Psoas muscle (tissue), 8 donors: Measurements from ENCODE around the gene GYPC. TPM values are rescaled to one million over a fixed set of nuclear protein-coding genes. Genes with fewer than 3 reads are reported as not detected.

Experiments used
- ATAC-seq, 4 donors: fragments of 200-7000 bp; cut with Tn5 transposase; one replicate each; pipeline ENCODE4 v1.9.1; 2020; ENCODE audit warnings: moderate library complexity in 3 of 4, mild to moderate bottlenecking in 2 of 4
- DNase-seq, 2 donors: peaks; one replicate each; pipeline ENCODE4 v3.0.0-alpha.2; 2020
- H3K27ac ChIP-seq: fragments of 200-600 bp; one replicate; pipeline ENCODE4 v1.8.0; 2022
- H3K27me3 ChIP-seq, 3 donors: fragments of 200-600 bp in 1 of 3; one replicate each; pipeline versions ENCODE4 v1.6.1 to v1.8.0; 2013 to 2022; ENCODE audit warnings: low read length in 2 of 3, mild to moderate bottlenecking in 2 of 3, moderate library complexity in 1 of 3; ENCODE audit not compliant: insufficient read depth in 3 of 3
- H3K36me3 ChIP-seq, 2 donors: fragments of 200-600 bp in 1 of 2; one replicate each; pipeline versions ENCODE4 v1.6.1 to v1.8.0; 2013 to 2022; ENCODE audit warnings: low read depth in 1 of 2, mild to moderate bottlenecking in 1 of 2, moderate library complexity in 1 of 2; ENCODE audit not compliant: insufficient read depth in 1 of 2
- H3K4me1 ChIP-seq: fragments of 200-600 bp; one replicate; pipeline ENCODE4 v1.8.0; 2022
- H3K4me3 ChIP-seq: fragments of 200-600 bp; one replicate; pipeline ENCODE4 v1.8.0; 2022; ENCODE audit warnings: mild to moderate bottlenecking
- H3K9me3 ChIP-seq: fragments of 200-600 bp; one replicate; pipeline ENCODE4 v1.8.0; 2022
- WGBS, 3 donors: extraction: QIAGEN DNeasy Blood & Tissue Kit; methylation state at CpG; one replicate each; pipeline versions ENCODE4 v1.1.6 to v1.1.7; 2013; 5-methylcytosine and 5-hydroxymethylcytosine counted together
- intact Hi-C, 2 donors: fragments of 100-400 bp; cut with DNase I; formaldehyde crosslinking; loops; one replicate each; pipeline versions ENCODE4 v1.11.0 to v1.14.2; 2022
- polyA plus RNA-seq, 3 donors: library from polyadenylated mRNA; stranded (reverse); fragments of 200-250 nt; gene quantifications; one replicate each; pipeline ENCODE4 v1.2.3, GENCODE V29; 2013
- total RNA-seq, 4 donors: library from RNA; stranded (reverse); fragmentation: NEBNext Ultra II Directional in 2 of 4; extraction: Animal tissue kit (Norgen Biotek cat#: 25700) in 2 of 4; gene quantifications; one replicate each; pipeline versions ENCODE4 v1.2.1 to v1.2.4, GENCODE V29; 2021 to 2023
- TF ChIP-seq, protein P1 (sequence below): fragments of 200-600 bp; IDR thresholded peaks from one replicate; pipeline ENCODE4 v1.8.0; 2022; ENCODE audit warnings: antibody characterized with exemption
- donor health status: healthy with polysubstance abuse.
- donor health status: DM: no; HTN: no; CAD: no; lungs with moderate emphysema.
- donor health status: Bipolar disorder and iron deficiency.
- donor health status: healthy.
- donor health status: DM: yes; HTN: yes; CAD: no.
- donor health status: DM: no; HTN: no; CAD: no.
- donor health status: DM: no; HTN: no; CAD: no.
- donor health status: DM: yes; HTN: yes; CAD: no.

GYPC gene
- total and polyA plus RNA-seq, 7 donors, result 53.4 to 144 (median 92.7) TPM

DNA sequence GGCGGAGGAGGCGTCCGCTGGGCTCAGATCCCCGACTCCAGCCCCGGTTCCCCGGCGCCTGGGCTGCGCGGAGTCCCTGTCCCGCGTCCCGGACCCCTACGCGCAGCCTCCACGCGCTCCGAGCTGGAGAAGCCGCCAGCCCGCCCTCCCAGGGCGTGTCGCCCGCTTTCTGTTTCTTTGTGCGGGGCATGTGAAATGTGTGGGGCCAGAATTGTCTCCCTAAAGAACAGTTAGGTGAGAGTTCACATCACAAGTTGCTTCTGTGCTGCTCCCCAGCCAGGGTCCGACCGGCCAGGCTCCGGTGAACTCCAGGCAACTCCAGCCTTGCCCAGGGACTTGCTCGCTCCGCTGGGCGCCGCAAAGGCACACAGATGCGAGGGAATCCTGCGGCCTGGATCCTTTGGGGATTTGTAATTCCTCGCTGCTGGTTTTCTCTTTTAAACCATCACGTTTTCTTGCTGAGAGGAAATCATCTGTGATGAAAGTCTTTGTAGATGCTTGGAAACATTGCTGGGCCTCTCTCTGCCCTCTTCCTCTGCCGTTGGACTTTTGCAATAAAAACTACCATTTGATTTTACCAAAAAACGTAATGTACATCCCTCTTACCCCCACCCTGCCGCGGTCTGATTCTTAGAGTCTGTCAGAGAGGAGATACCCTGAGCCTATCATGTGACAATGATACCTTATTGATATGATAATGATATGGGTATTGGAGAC lies 631 bp downstream of the GYPC start:
- H3K27me3 ChIP-seq, result no peaks in the 10 kb centered on the region
- H3K4me1 ChIP-seq, result peaks cover 44% of the 10 kb centered on the region
- TF ChIP-seq, protein P1, sequence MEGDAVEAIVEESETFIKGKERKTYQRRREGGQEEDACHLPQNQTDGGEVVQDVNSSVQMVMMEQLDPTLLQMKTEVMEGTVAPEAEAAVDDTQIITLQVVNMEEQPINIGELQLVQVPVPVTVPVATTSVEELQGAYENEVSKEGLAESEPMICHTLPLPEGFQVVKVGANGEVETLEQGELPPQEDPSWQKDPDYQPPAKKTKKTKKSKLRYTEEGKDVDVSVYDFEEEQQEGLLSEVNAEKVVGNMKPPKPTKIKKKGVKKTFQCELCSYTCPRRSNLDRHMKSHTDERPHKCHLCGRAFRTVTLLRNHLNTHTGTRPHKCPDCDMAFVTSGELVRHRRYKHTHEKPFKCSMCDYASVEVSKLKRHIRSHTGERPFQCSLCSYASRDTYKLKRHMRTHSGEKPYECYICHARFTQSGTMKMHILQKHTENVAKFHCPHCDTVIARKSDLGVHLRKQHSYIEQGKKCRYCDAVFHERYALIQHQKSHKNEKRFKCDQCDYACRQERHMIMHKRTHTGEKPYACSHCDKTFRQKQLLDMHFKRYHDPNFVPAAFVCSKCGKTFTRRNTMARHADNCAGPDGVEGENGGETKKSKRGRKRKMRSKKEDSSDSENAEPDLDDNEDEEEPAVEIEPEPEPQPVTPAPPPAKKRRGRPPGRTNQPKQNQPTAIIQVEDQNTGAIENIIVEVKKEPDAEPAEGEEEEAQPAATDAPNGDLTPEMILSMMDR, result no peak
- H3K36me3 ChIP-seq, result no peaks in the 10 kb centered on the region
- no peaks in the 10 kb centered on the region for H3K9me3 ChIP-seq
- peak overlapping the region; percentile 97 for H3K27ac ChIP-seq
- ATAC-seq (peak; percentile 7 to 41 (median 22)), DNase-seq (peak; percentile 55 to 70)
- 1 to 2% (median 1%) methylated on average over 36 to 38 of the region's 38 CpGs for WGBS, 3 donors
- intact Hi-C loops, result loop anchor here in 1 of 2 donors (5.0 kb wide), 1 partner anchor 41 kb away; no protein-coding TSS in a partner anchor
- H3K4me3 ChIP-seq, result peak overlapping the region; percentile 85

DNA sequence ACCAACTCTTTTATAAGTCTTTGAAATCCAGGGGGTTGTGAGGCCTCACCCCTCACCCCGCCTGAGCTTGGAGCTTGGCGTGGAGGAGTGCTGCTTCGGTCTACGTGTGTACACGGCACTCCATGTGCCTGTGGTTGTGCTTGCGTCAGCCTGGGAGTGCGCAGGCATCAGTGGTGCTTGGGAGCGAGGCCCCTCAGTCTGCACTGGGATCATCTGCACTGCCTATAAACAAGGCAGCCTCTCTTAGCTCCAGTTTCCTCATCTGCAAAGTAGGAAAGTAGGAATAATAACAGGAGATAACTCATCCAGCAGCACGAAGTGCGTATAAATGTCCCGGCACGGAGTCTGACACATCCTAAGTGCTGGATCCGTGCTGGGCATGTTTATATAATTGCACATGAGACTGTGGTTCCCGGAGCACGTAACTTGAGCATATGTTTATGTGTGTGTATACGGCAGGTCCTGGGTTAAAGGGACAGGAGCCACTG lies 1.2 kb downstream of the GYPC start:
- Histone ChIP-seq H3K4me3 (peak overlapping the region; percentile 85), H3K27me3 (no peaks in the 10 kb centered on the region), H3K9me3 (no peaks in the 10 kb centered on the region), H3K4me1 (peaks cover 50% of the 10 kb centered on the region), H3K36me3 (no peaks in the 10 kb centered on the region), H3K27ac (peak overlapping the region; percentile 97)
- TF ChIP-seq, protein P1, result no peak
- DNase-seq, result peak; percentile 73 to 83
- whole genome bisulfite sequencing, 3 donors, result 4 to 16% (median 4%) methylated on average over 16 of the region's 16 CpGs
- ATAC-seq, result peak; percentile 54 to 67 (median 60)
- intact Hi-C loops, result loop anchor here in 1 of 2 donors (5.0 kb wide), 1 partner anchor 40 kb away; no protein-coding TSS in a partner anchor

DNA sequence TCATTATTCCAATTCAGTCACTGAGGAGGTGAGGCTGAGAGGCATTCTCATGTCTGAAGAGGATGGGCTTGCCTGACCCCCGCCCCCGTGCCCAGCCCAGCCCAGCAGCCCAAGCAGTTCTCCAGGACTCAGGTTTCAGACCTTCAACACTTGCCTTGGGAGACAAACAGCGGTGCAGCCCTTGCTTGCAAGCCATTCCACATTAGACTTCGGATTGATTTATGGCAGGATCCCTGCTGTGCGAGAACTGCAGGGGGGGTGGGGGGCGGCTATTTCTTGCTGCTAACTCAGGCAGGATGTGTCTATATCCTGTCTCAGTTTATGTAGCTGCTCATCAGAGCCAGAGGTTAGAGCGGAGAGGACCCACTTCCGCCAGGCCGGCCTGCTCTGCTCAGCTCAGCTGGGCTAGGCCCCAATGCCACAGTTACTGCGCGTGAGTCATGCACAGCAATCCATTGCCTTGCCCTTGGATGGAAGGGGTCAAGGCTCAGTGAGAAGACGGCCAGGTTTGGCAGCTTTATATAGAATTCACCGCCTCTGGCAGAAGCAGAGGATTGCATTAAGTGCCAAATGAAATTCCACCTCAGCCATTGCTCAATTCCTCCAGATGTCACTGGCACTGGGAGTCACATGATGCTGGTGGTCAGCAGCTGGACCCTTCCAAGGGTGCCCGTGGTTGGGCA lies 1.8 kb downstream of the GYPC start:
- peak overlapping the region; percentile 97 for H3K27ac ChIP-seq
- H3K27me3 ChIP-seq, result no peaks in the 10 kb centered on the region
- intact Hi-C loops, result loop anchor here in 1 of 2 donors (5.0 kb wide), 1 partner anchor 40 kb away; no protein-coding TSS in a partner anchor
- WGBS, 3 donors, result 1 to 3% (median 2%) methylated on average over 14 of the region's 14 CpGs
- no peaks in the 10 kb centered on the region for H3K9me3 ChIP-seq
- TF ChIP-seq, protein P1, result no peak
- DNase-seq, result peak; percentile 89 to 93
- H3K4me1 ChIP-seq, result peaks cover 51% of the 10 kb centered on the region
- no peaks in the 10 kb centered on the region for H3K36me3 ChIP-seq
- peak; percentile 87 to 90 (median 88) for ATAC-seq
- peak overlapping the region; percentile 85 for H3K4me3 ChIP-seq

DNA sequence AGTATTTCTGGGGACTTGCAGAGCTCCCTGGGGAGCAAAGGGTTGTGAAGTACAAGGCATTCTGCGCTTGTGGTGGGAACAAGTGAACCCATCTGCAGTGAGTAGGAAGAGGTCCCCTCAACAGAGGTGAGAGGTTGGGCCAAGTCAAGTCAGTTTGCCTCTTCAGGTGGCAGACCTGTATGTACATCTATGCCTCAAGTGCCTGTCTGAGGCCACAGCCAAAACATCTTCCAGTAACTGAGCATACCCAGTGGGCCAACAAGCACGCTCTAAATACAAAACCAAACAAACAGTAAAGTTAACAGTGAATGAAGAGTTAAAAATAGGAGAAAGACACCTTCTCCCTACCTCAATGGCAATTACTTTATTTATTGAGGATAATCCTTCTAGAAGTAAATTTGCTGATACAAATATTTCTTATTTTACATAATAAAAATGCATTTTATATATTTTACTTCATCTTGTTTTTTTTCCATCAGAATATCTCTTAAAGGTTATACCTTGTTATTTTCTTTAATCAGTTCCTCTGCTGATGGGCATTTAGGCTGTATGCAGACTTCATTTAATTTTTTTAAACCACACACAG lies 2.5 kb downstream of the GYPC start:
- intact Hi-C loops, result loop anchor here in 1 of 2 donors (5.0 kb wide), 1 partner anchor 39 kb away; no protein-coding TSS in a partner anchor
- H3K27ac ChIP-seq, result peak overlapping the region; percentile 97
- peaks cover 54% of the 10 kb centered on the region for H3K4me1 ChIP-seq
- WGBS, 3 donors, result 10 to 44% (median 17%) methylated on average over 2 of the region's 2 CpGs
- H3K27me3 ChIP-seq, result no peaks in the 10 kb centered on the region
- ATAC-seq (no peak), DNase-seq (no peak)
- no peaks in the 10 kb centered on the region for H3K9me3 ChIP-seq
- H3K4me3 ChIP-seq, result peak overlapping the region; percentile 85
- H3K36me3 ChIP-seq, result no peaks in the 10 kb centered on the region
- TF ChIP-seq, protein P1, result no peak
